ENCODE data around the gene ELMOD1. TPM values are rescaled to one million over a fixed set of nuclear protein-coding genes. Genes with fewer than 3 reads are reported as not detected.

The ELMOD1 gene
- total and polyA plus RNA-seq, 2 of the 4 experiments (the other 2 are of a cell fraction): 0.18 to 0.29 TPM

DNA sequence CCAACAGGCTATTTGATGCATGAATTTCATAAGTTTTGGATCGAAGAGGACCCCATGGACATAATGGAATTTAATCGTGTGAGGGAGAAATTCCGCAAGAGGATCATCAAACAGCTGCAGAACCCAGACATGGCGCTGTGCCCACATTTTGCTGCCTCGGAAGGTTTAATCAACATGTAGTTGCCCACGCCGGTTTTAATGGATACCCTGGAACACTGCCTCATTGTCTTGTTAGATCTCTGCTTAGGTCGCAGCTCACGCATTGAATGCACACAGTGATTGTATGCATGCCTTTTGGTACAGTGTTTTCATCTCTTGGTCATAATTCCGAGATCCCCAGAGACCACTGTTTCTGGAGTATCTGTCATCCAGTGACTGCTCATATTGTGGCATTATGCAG is 74.1 kb downstream of the ELMOD1 start:
- WGBS, 2 experiments (ENCODE audit: extremely low coverage in 2 of 2, insufficient read length in 1 of 2): 63% methylated on average over 6 of the region's 10 CpGs; no CpG with 5 or more reads in 1 of the 2 experiments
- H3K4me1 ChIP-seq (ENCODE audit: control insufficient read depth, insufficient read depth, low read length): no peaks in the 10 kb centered on the region
- no peaks in the 10 kb centered on the region for H3K9me3 ChIP-seq (ENCODE audit: control insufficient read depth, insufficient read depth, low read length)
- BruUV-seq (replicated peaks): no TSS peak
- dilution Hi-C loops (cut with HindIII; ENCODE audit: low sequenced_read_pairs, unreplicated experiment): no loop called here
- H3K36me3 ChIP-seq (ENCODE audit: control insufficient read depth, insufficient read depth, low read length): no peaks in the 10 kb centered on the region
- TF ChIP-seq CHD1 (IDR thresholded peaks at IDR 0.05; ENCODE audit: low read depth, low read length): no peak
- TF ChIP-seq RCOR1 (IDR thresholded peaks at IDR 0.05; ENCODE audit: insufficient replicate concordance, low read length): no peak
- no peak for TF ChIP-seq NFE2L2 (IDR thresholded peaks at IDR 0.05; ENCODE audit: low read depth, low read length)
- no peak for TF ChIP-seq FOS (IDR thresholded peaks at IDR 0.05; ENCODE audit: low read depth, low read length)
- TF ChIP-seq RAD21 (IDR thresholded peaks at IDR 0.05; ENCODE audit: low read length): no peak
- TF ChIP-seq MAFK (IDR thresholded peaks at IDR 0.05; ENCODE audit: low read depth, low read length): no peak
- no peak overlapping the region for H3K4ac ChIP-seq (ENCODE audit: low read depth, low read length)
- no peak overlapping the region for H4K8ac ChIP-seq (ENCODE audit: low read depth in 2 of 2, low read length in 2 of 2)
- H3K14ac ChIP-seq (replicated peaks; ENCODE audit: low read depth, low read length): no peak overlapping the region
- H2BK120ac ChIP-seq (ENCODE audit: low read depth, low read length): no peak overlapping the region
- H2AK5ac ChIP-seq (ENCODE audit: low read depth, low read length): no peak overlapping the region
- no peak overlapping the region for H2BK5ac ChIP-seq (ENCODE audit: low read depth, low read length, poor library complexity, severe bottlenecking)
- peaks cover 2% of the 10 kb centered on the region; the same call in 1 of the 2 replicates for H3K27me3 ChIP-seq (ENCODE audit: control insufficient read depth, insufficient read depth, low read length)
- H2AK9ac ChIP-seq (replicated peaks; ENCODE audit: low read depth, low read length, poor library complexity): peak overlapping the region; percentile 19
- H2AFZ ChIP-seq (replicated peaks; ENCODE audit: low read length, poor library complexity): no peak overlapping the region
- POLR2A ChIA-PET (ENCODE audit: unreplicated experiment): no interaction called here
- H3K27ac ChIP-seq (ENCODE audit: insufficient read depth, low read length): no peak overlapping the region
- no peak overlapping the region for H3K56ac ChIP-seq (ENCODE audit: extremely low read depth, insufficient read depth, low read length)
- H2BK15ac ChIP-seq (ENCODE audit: low read depth, low read length): no peak overlapping the region
- in situ Hi-C loops (cut with MboI; ENCODE audit: low sequenced_read_pairs): no loop called here
- no peak overlapping the region for H3K18ac ChIP-seq (ENCODE audit: low read depth, low read length)
- no peak overlapping the region for H3K23ac ChIP-seq (ENCODE audit: low read depth, low read length)
- H2BK20ac ChIP-seq (ENCODE audit: low read depth, low read length): no peak overlapping the region
- intact Hi-C loops (cut with micrococcal nuclease): no loop called here
- H3K79me1 ChIP-seq (ENCODE audit: low read depth in 1 of 2, low read length in 2 of 2): no peaks in the 10 kb centered on the region
- H3K4me2 ChIP-seq (ENCODE audit: low read depth, low read length): no peak overlapping the region
- CTCF ChIA-PET: interaction anchor here (0.6 kb wide), 1 partner anchor 266 kb away, joined by 3 read pairs; no protein-coding TSS in a partner anchor
- no peak overlapping the region for H3K9ac ChIP-seq (ENCODE audit: low read depth, low read length)
- no peak overlapping the region for H4K5ac ChIP-seq (ENCODE audit: low read depth, low read length)
- no peaks in the 10 kb centered on the region for H3K9me1 ChIP-seq (ENCODE audit: insufficient read depth, low read length)
- H3K4me3 ChIP-seq (ENCODE audit: insufficient read depth, low read depth, low read length): no peak overlapping the region
- ATAC-seq (ENCODE audit: low read depth) (no peak), DNase-seq (no peak)
- H4K91ac ChIP-seq (ENCODE audit: insufficient read depth, low read depth, low read length): no peak overlapping the region
- no peaks in the 10 kb centered on the region for H4K20me1 ChIP-seq (ENCODE audit: insufficient read depth, low read length)
